ENCODE measurements around the gene CHST11.

CHST11 gene

GRCh38 chr12:104654665-104655609 is 198.2 kb downstream of the CHST11 start:
- no peak for DNase-seq (ENCODE audit: low spot score)

DNA sequence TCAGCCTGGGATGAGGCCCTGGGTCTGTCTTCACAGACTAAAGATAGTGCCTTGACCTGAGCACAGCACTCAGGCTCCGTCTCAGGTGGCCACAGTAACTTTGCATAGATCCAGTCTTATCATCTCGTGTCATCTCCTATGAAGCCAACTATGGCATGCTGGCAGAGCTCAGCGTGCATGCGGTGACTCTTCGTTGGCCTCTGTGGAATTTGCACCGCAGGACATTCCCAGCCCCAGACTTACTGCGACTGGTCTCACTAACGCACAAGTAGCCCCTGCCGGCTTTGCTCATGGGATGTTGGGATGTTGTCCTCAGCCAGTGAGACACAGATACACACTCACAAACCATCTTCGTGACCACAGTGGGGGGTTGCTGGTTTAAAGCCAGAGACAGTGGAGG is 199.6 kb downstream of the CHST11 start:
- DNase-seq (ENCODE audit: low spot score): no peak

DNA sequence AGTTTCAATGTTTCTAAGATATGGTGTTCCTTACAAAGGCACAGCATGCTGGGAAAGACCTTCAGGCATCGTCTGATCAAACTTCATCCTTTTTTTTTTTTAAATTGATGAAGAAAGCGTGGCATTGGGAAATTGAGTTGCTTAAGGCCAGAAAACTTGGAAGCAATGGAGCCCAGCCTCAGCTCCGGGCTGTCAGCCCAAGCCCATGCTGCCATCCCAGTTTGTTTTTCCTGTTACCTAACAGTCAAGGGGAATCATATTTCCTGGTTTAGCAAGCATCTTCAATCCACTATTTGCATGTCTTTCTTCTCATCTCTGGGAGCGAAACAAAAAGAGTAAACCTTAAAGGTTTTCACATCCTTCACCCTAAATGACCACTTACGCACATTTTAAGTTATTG is 200.2 kb downstream of the CHST11 start:
- DNase-seq (ENCODE audit: low spot score): no peak

GRCh38 chr12:104657726-104658484 is 201.2 kb downstream of the CHST11 start:
- no peak for DNase-seq (ENCODE audit: low spot score)

DNA sequence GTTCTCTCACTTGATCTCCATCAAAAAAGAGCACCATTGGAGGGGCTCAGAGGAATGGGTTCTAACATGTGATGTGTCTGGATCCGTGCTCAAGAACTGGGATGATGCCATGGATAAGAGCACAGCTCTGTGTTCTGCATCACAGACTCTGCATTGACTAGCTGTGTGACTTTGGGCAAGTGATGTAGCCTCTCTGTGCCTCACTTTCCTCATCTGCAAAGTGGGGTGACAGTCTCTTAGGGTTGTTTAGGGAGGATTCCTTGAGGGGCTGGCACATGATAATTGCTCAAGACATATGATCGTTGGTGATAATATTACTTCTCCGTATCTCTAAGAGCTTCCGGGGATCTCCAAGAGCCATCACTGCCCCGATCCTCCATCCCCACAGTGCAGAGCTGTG is 202.3 kb downstream of the CHST11 start:
- no peak for DNase-seq (ENCODE audit: low spot score)

DNA sequence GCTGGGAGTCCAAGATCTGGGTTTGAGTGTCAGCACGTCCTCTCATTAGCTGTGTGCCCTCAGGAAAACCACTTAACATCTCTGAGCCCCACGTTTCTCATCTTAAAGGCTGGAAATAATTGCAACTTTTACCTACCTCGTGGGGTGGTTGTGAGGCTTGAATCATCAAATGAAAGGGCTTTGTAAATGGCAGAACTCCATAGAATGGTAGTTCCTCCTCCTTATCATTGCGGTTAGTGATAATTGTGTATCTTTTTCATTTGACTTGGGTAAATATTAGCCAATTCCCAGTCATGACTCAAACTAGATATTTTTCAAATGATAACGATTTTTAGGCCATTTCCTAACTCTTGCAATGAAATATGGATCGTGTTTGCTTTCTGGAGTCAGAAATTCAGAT is 205.5 kb downstream of the CHST11 start:
- DNase-seq (ENCODE audit: low spot score): no peak

DNA sequence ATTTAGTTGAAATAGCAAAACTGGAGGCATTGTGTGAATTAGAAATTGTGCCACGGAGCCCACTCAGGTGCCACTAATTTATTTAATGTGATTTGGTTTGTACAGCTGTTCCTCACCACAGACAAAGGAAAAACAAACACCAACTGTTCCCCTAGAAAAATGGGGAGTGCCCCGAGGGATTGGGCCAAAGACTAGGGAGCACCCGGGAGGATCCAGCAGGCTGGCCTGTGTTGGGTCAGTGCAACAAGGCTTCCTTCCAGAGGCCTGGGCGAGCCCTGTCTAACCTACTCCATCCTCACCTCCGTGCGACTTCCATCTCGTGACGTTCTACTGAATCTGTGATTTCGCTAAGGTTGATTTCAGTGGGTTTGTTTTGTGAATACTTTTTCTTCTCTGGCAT is 206.2 kb downstream of the CHST11 start:
- DNase-seq (ENCODE audit: low spot score): no peak

DNA sequence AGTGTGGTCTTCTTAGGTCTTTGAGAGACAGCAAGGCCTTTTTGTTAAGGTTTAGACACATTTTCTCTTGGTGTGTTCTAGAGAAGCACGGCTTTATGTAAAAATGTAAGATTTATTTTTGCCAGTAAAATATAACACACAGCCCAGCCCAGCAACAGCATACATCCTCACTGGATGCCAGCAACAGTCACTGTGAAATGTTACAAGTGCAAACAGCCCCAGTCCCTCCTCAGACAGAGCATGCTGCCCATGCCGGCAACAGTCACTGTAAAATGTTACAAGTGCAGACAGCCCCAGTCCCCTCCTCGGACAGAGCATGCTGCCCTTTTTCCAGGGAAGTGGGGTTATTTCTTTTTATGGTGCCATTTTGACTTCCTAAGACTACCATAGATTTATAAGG is 207.6 kb downstream of the CHST11 start:
- DNase-seq (ENCODE audit: low spot score): no peak

GRCh38 chr12:104665296-104665695 is 208.5 kb downstream of the CHST11 start:
- no peak for DNase-seq (ENCODE audit: low spot score)

DNA sequence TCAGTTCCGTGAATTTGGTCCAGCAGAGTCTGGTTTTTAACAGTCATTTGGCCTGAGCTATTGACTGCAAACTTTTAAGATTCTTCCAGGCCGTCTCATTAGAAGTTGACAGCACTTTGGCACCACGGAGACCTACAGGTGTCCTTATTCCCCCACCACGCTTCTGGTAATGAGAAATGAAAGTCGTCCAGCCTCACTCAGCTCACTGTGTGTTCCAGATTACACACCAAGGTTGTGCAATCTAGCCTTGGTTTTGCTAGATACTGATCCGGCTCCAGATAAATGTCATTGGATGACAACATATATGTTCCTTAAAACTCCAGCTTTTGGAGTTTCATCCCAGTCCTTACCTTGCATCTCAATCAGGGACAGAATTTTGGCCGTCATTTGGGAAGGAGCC is 210.4 kb downstream of the CHST11 start:
- DNase-seq (ENCODE audit: low spot score): no peak

DNA sequence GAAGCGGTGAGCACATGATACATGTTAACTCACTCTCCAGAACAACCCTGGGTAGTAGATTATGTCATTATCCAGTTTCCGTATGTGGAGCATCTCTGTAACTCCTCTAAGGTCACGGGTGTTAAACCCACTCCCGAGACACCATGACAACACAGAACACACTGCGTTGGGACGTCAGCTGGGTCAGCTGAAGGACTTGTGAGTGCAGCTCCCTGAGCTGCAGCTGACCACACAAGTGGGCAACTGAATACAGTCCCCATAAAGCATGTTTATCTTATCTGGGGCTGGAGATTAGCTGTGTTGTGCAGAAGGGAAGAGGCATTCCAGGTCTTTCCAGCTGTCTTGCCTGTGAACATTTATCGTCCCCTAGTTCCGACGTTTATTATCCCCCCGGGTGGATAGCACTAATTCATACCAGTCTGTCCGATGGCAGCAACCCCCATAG is 211.5 kb downstream of the CHST11 start:
- no peak for DNase-seq (ENCODE audit: low spot score)

DNA sequence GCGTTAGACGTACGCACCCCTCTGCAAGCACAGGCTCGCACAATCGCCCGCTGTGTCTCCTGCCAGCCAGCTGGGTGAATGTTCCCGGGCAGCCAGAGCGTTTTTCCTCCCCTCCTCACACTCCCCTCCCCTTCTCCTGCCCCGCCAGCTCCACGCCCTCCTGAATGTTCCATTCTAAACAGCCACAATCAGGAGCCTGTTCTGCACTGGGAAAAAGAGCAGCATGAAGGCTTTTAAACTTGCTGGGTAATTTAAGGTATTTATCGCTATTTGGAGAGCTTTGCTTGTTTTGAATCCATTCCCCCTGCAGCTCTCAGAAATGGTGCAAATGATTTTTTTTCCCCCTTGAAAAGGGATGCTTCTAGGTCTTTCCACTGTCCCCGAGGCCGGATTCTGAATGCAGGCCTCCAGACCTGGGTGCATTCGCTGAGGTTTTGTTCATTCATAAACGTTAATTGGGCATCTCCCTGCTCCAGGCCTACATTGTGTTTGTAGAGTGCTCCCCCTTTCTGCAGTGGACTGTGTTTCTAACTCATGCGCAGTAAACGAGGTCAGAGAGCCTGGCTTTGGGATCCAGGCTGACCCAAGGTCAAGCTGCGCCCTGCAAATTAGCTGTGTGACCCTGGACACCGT is 212.5 kb downstream of the CHST11 start:
- DNase-seq (ENCODE audit: low spot score): no peak

- DNase-seq (ENCODE audit: low spot score): no peak
Observed at GRCh38 chr12:104669851-104670337, 213.1 kb downstream of the CHST11 start.

- peak; percentile 38 for DNase-seq (ENCODE audit: low spot score)
Observed at GRCh38 chr12:104670439-104671408, 214.0 kb downstream of the CHST11 start.

- DNase-seq (ENCODE audit: low spot score): peak; percentile 95
Observed at GRCh38 chr12:104671409-104672095, 214.8 kb downstream of the CHST11 start.

GRCh38 chr12:104672096-104672445 is 215.3 kb downstream of the CHST11 start:
- DNase-seq (ENCODE audit: low spot score): no peak

DNA sequence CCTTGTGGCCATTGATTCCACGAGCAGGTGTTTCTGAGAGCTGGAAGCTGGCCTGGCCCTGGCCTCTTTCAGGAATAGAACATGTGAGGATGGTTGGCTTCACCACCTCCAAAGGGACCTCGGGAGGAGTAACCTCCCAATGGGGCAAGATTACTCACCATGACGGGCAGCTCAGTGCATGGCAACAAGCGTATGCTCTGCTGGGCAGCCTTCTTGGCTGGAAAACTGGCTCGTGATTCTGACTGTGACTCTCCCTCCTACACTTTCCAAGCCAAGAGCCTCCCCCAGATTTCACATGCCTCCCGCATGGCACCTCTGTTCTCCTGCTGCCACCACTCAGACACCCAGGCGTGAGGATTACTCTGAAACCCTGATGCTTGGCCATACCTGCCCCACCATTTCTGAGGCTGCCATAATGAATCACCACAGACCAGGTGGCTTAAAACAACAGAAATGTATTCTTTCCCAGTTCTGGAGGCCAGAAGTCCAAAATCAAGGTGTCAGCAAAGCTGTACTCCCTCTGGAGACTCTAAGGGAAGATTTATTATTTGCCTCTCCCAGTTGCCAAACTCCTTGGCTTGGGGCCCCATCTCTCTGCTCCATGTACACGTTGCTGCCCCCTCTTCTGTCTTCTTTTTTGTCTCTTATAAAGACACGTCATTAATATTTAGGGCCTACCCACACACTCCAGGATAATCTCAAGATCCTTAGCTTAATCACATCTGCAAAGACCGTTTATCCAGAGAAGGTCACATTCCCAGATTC is 215.9 kb downstream of the CHST11 start:
- no peak for DNase-seq (ENCODE audit: low spot score)

- no peak for DNase-seq (ENCODE audit: low spot score)
Observed at GRCh38 chr12:104673294-104673693, 216.5 kb downstream of the CHST11 start.

DNA sequence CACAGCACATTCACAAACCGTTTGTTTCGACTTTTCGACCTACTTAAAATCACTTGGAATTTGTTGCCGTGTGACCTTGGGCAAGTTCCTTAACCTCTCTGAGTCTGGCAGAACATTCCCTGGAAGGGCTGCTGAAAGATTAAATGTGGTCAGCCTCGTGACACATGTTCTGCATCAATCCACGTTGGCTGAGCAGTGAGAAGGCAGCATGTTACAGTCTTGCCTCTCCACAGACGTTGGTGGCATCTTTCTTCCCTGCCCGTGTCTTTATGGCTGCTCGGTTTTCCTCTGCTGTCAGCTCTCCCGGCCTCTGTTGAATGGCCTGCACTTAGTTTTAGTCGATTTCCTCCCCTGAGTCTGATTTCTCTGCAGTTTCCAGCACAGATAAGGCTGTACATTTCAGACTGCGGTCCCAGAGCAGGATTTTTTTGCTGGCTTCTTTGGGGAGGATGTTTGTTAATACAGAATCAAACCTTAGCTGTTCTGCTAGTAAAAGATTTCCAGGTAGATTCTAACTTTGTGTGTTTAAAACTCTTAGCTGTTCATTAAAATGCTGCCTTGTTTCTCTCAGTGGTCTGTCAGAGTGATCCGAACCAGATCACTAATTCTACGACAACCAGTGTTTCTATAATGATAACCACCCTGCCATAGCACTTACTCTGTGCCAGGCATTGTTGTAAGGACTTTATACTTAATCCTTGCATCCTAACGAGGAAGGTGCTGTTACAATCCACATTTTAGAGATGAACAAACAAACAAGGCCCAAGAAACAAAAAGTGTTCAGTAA is 217.1 kb downstream of the CHST11 start:
- DNase-seq (ENCODE audit: low spot score): no peak

Measured in SW480 (cell line).